SK-N-SH treated with all-trans-retinoic acid at 6 μM for 48 hours (cell line): Measurements from ENCODE around the gene IGSF9.

Source experiments
- ESRRG ChIP-seq: fragments of 250-450 bp; sonication (Bioruptor Pico); IDR thresholded peaks from 2 replicates; pipeline ENCODE4 v1.6.1; 2021; ENCODE audit warnings: mild to moderate bottlenecking
- RARB ChIP-seq: fragments of 250-450 bp; sonication (Bioruptor Pico); IDR thresholded peaks from 2 replicates; pipeline ENCODE4 v1.8.0; 2021; ENCODE audit warnings: mild to moderate bottlenecking, moderate library complexity
- TCF4 ChIP-seq: fragments of 250-450 bp; sonication (Bioruptor Pico); IDR thresholded peaks from 2 replicates; pipeline ENCODE4 v1.8.0; 2021; ENCODE audit warnings: mild to moderate bottlenecking, moderate library complexity, borderline replicate concordance
- TSHZ2 ChIP-seq: fragments of 250-450 bp; sonication (Bioruptor Pico); IDR thresholded peaks from 2 replicates; pipeline ENCODE4 v1.5.0; 2020; ENCODE audit warnings: mild to moderate bottlenecking, moderate library complexity
- ZC3H10 ChIP-seq: fragments of 250-450 bp; sonication (Bioruptor Pico); IDR thresholded peaks from 2 replicates; pipeline ENCODE4 v1.5.1; 2021; ENCODE audit warnings: mild to moderate bottlenecking, moderate library complexity
- TF ChIP-seq, protein P1 (sequence below): fragments of 250-450 bp; sonication (Bioruptor Pico); IDR thresholded peaks from 2 replicates; pipeline ENCODE4 v1.8.0; 2020; ENCODE audit warnings: mild to moderate bottlenecking, moderate library complexity, borderline replicate concordance

- no peak for TF ChIP-seq ZC3H10
- TF ChIP-seq ESRRG (CRISPR knock-in tag) = no peak
- TF ChIP-seq, protein P1, sequence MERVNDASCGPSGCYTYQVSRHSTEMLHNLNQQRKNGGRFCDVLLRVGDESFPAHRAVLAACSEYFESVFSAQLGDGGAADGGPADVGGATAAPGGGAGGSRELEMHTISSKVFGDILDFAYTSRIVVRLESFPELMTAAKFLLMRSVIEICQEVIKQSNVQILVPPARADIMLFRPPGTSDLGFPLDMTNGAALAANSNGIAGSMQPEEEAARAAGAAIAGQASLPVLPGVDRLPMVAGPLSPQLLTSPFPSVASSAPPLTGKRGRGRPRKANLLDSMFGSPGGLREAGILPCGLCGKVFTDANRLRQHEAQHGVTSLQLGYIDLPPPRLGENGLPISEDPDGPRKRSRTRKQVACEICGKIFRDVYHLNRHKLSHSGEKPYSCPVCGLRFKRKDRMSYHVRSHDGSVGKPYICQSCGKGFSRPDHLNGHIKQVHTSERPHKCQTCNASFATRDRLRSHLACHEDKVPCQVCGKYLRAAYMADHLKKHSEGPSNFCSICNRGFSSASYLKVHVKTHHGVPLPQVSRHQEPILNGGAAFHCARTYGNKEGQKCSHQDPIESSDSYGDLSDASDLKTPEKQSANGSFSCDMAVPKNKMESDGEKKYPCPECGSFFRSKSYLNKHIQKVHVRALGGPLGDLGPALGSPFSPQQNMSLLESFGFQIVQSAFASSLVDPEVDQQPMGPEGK (CRISPR knock-in tag) = no peak
- TF ChIP-seq RARB (CRISPR knock-in tag) = no peak
- no peak for TF ChIP-seq TSHZ2 (CRISPR knock-in tag)
- TF ChIP-seq TCF4 (CRISPR knock-in tag) = no peak
Observed at GRCh38 chr1:159930216-159930615, 15.2 kb downstream of the IGSF9 start.
